Activated CD4-positive, alpha-beta memory T cell treated with anti-CD3 and anti-CD28 coated beads, Interleukin-2, amount 10 ng/mL, durations not matched to agents 7 days and 5 days (primary cell): Measurements from ENCODE around the gene TTC3. TPM values are rescaled to one million over a fixed set of nuclear protein-coding genes. Genes with fewer than 3 reads are reported as not detected.
"Not testable (repeated sequence)": the region's sequence is repeated elsewhere in the genome, so short reads cannot be mapped to it uniquely, and the experiment has no call there.

Experiments
- CTCF ChIA-PET: fragments of 350-600 bp; sonication (Branson Sonifier 250); formaldehyde crosslinking; loops from one replicate; lab custom pipeline; 2021; ENCODE audit warnings: antibody characterized with exemption, inconsistent platforms; lab: Charles Lee
- POLR2A ChIA-PET: fragments of 350-600 bp; sonication (Branson Sonifier 250); formaldehyde crosslinking; loops from one replicate; lab custom pipeline; 2021; ENCODE audit warnings: antibody characterized with exemption; lab: Charles Lee
- DNase-seq: peaks from one replicate; pipeline ENCODE4 v3.0.0-alpha.2; 2020
- H3K27ac Mint-ChIP-seq: one replicate; pipeline ENCODE4 v1.8.0; 2021; ENCODE audit warnings: mild to moderate bottlenecking, mixed read lengths
- H3K27me3 Mint-ChIP-seq: one replicate; pipeline ENCODE4 v1.8.0; 2021; ENCODE audit warnings: mixed read lengths
- H3K36me3 Mint-ChIP-seq: one replicate; pipeline ENCODE4 v1.8.0; 2021; ENCODE audit warnings: low read depth, mixed read lengths
- H3K4me1 Mint-ChIP-seq: one replicate; pipeline ENCODE4 v1.8.0; 2021; ENCODE audit warnings: mixed read lengths
- H3K4me3 Mint-ChIP-seq: one replicate; pipeline ENCODE4 v1.8.0; 2021; ENCODE audit warnings: mild to moderate bottlenecking, mixed read lengths
- H3K9me3 Mint-ChIP-seq: one replicate; pipeline ENCODE4 v1.8.0; 2021; ENCODE audit warnings: mixed read lengths
- total RNA-seq, 2 experiments: library from RNA; stranded (reverse); gene quantifications; one replicate each; pipeline ENCODE4 v1.2.3, GENCODE V29; 2021

Gene TTC3, protein sequence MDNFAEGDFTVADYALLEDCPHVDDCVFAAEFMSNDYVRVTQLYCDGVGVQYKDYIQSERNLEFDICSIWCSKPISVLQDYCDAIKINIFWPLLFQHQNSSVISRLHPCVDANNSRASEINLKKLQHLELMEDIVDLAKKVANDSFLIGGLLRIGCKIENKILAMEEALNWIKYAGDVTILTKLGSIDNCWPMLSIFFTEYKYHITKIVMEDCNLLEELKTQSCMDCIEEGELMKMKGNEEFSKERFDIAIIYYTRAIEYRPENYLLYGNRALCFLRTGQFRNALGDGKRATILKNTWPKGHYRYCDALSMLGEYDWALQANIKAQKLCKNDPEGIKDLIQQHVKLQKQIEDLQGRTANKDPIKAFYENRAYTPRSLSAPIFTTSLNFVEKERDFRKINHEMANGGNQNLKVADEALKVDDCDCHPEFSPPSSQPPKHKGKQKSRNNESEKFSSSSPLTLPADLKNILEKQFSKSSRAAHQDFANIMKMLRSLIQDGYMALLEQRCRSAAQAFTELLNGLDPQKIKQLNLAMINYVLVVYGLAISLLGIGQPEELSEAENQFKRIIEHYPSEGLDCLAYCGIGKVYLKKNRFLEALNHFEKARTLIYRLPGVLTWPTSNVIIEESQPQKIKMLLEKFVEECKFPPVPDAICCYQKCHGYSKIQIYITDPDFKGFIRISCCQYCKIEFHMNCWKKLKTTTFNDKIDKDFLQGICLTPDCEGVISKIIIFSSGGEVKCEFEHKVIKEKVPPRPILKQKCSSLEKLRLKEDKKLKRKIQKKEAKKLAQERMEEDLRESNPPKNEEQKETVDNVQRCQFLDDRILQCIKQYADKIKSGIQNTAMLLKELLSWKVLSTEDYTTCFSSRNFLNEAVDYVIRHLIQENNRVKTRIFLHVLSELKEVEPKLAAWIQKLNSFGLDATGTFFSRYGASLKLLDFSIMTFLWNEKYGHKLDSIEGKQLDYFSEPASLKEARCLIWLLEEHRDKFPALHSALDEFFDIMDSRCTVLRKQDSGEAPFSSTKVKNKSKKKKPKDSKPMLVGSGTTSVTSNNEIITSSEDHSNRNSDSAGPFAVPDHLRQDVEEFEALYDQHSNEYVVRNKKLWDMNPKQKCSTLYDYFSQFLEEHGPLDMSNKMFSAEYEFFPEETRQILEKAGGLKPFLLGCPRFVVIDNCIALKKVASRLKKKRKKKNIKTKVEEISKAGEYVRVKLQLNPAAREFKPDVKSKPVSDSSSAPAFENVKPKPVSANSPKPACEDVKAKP (N-terminal part only)
- 10 to 100 TPM; 43.9 to 44.5 TPM for total RNA-seq

DNA sequence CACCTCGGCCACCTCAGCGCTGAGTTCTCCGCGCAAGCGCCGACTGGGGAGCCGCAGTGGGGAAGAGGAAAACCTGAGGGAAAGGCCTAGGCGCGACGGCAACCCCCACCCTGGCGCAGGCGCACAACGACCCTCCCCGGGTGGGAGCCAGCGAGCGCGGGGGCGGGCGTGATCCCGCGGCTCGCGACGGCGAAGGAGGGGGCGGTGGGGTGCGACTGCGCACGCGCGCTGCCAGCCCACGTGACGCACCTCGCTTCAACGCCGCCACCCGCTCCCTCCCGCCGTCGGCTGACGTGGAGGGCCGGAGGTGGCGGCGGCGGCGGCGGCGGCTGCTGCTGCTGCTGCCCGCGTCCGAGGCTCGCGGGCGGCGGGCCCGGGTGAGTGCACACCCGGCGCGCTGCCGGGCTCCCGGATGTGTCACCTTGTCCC is at the start of gene TTC3, which contains the start of gene PIGP:
Gene TTC3, plus strand, starts transcription at position 267 of the 429 bp plus-strand sequence. CDS start 14,004 bp downstream, outside the sequence.
Gene PIGP, minus strand, starts transcription at position 84 of the 429 bp plus-strand sequence. CDS start 556 bp downstream, outside the sequence.
- Mint-ChIP-seq H3K36me3 (peaks cover 17% of the 10 kb centered on the region), H3K27ac (peak within 1 kb of the TSS; percentile 94), H3K9me3 (no peaks in the 10 kb centered on the region), H3K4me1 (peaks cover 37% of the 10 kb centered on the region), H3K27me3 (no peaks in the 10 kb centered on the region), H3K4me3 (peak within 1 kb of the TSS; percentile 95)
- POLR2A ChIA-PET = interaction anchor here (1.0 to 2.2 kb wide), 5 partner anchors 9 to 491 kb away, joined by 3 to 9 read pairs (median 5); partner anchors contain the start of gene DYRK1A
- peak; percentile 95 for DNase-seq
- CTCF ChIA-PET = no interaction called here

DNA sequence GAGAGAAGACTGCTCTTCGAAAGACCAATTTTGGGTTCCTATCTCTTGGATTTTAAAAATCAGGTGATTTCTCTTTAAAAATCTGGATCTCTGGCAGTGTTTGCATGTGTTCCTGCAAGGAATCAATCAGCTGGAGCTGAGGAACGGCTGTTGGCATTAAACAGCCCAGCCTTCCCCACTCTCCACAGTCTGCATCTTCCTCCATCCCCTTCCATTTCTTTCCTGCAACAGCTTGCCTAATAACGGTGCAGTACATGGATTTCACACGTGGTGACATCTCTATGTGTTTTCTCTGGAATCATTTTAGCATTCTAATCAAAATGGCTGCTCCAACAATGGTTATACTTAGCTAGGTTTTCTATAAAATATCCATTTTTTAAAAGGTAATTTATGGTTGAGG is 46.6 kb upstream of the TTC3 start:
- ChIA-PET CTCF (interaction anchor here (0.6 to 1.4 kb wide), 2 partner anchors 16 to 50 kb away, joined by 3 read pairs; no protein-coding TSS in a partner anchor), POLR2A (no interaction called here)
- no peak for DNase-seq
- Mint-ChIP-seq H3K36me3 (no peaks in the 10 kb centered on the region), H3K4me3 (no peak overlapping the region), H3K27me3 (peaks cover 6% of the 10 kb centered on the region), H3K27ac (no peak overlapping the region), H3K9me3 (no peaks in the 10 kb centered on the region), H3K4me1 (no peaks in the 10 kb centered on the region)

DNA sequence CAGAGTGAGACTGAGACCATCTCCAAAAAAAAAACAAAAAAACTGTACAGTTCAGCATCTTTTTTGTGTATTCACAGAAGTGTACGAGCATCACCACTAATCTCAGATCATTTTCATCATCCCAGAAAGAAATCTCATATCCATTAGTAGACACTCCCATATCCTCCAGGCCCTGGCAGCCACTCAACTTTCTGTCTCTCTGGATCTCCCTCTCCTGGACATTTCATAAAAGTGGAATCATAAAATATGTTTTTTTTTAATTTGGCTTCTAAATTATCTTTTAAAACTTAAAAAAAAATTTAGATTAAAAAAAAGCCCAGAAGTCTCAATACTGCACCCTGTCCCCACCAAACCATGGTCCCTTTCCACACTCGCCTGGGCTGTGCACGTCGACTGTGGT is 44.5 kb upstream of the TTC3 start:
- CTCF ChIA-PET = no interaction called here
- Mint-ChIP-seq H3K9me3 (no peaks in the 10 kb centered on the region), H3K36me3 (no peaks in the 10 kb centered on the region)

DNA sequence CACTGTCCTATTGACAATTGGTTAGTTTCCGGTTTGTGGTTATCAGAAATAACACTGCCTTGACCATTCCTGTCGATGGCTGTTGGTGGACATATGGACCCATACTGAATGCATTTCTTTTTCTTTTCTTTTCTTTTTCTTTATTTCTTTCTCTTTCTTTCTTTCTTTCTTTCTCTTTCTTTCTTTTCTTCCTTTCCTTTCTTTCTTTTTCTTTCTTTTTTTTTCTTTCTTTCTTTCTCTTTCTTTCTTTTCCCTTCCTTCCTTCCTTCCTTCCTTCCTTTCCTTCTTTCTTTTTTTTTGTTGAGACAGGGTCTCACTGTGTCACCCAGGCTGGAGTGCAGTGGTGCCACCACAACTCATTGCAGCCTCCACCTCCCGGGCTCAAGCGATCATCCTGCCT is 42.2 kb upstream of the TTC3 start:
- no peak for DNase-seq
- Mint-ChIP-seq H3K27ac (no peak overlapping the region), H3K36me3 (no peaks in the 10 kb centered on the region), H3K4me1 (peaks cover 2% of the 10 kb centered on the region), H3K27me3 (peaks cover 7% of the 10 kb centered on the region), H3K9me3 (no peaks in the 10 kb centered on the region), H3K4me3 (no peak overlapping the region)
- POLR2A ChIA-PET = interaction anchor here (0.7 kb wide), 1 partner anchor 219 kb away, joined by 3 read pairs; no protein-coding TSS in a partner anchor
- CTCF ChIA-PET = no interaction called here

More for the DNA sequence above, 44.5 kb upstream of the TTC3 start:
- no peak for DNase-seq
- Mint-ChIP-seq H3K27me3 (peaks cover 7% of the 10 kb centered on the region), H3K27ac (no peak overlapping the region), H3K4me1 (peaks cover 2% of the 10 kb centered on the region), H3K4me3 (no peak overlapping the region)
- POLR2A ChIA-PET = no interaction called here

DNA sequence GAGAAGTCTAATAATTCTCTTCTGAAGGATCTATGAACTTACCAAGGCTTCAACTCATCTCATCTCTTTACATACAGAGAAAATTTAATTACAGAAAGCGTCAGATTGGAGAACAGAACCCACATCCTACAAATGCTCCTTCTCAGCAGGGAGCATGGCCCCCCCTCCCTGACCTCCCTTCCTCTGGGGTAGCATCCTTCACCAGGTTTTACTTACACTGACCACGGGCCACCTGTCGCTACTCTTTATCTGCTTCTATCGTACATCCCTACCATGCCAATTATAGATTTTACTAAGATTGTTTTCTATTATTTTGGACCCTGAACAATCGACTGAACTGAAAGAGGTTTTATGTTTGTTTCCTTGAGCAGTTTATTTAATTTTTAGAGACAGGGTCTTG is 40.8 kb upstream of the TTC3 start:
- Mint-ChIP-seq H3K4me3 (no peak overlapping the region), H3K9me3 (no peaks in the 10 kb centered on the region), H3K36me3 (no peaks in the 10 kb centered on the region), H3K27me3 (peaks cover 9% of the 10 kb centered on the region), H3K4me1 (peaks cover 2% of the 10 kb centered on the region), H3K27ac (no peak overlapping the region)
- CTCF ChIA-PET = interaction anchor here (0.6 kb wide), 1 partner anchor 300 kb away, joined by 3 read pairs; no protein-coding TSS in a partner anchor
- DNase-seq = no peak
- POLR2A ChIA-PET = no interaction called here

DNA sequence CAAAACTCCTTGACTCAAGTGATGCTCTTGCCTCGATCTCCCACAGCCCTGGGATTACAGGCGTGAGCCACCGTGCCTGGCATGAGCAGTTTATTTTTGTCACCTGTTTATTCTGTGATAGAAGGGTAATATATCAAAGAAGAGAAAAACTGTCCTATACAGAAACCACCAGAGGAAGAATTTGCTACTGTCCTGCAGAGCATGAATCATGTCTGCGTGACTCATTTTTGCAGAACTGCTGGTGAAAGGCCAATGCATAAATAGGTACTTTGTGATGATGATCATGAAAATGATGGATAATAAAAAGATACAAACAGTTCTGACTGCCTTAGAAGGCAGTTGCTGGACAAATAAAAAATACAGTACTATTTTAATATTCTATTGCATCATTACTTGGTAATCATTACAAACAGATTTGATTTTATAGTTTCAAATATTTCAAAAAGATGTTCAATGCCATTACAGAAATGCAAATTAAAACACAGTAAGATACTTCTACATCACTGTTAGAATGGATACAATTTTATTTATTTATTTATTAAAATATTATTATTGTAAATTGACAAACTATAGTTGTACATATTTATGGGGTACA is 40.1 kb upstream of the TTC3 start:
- CTCF ChIA-PET = no interaction called here
- no peak for DNase-seq
- peaks cover 2% of the 10 kb centered on the region for H3K4me1 Mint-ChIP-seq

DNA sequence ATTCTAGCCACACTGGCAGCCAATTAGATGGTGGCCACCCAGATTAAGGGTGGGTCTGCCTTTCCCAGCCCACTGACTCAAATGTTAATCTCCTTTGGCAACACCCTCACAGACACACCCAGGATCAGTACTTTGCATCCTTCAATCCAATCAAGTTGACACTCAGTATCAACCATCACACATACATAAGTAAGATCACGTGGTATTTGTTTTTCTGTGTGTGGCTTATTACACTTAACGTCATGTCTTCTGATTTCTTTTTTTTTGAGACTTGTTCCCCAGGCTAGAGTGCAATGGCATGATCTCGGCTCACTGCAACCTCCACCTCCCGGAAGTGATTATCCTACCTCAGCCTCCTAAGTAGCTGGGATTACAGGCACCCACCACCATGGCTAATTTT is 38.7 kb upstream of the TTC3 start:
- H3K9me3 Mint-ChIP-seq, POLR2A ChIA-PET, H3K27ac Mint-ChIP-seq, H3K4me1 Mint-ChIP-seq, CTCF ChIA-PET, DNase-seq, H3K4me3 Mint-ChIP-seq, H3K36me3 Mint-ChIP-seq: not testable (repeated sequence)
- H3K27me3 Mint-ChIP-seq = peaks cover 11% of the 10 kb centered on the region

More for the DNA sequence above, 40.1 kb upstream of the TTC3 start:
- no peaks in the 10 kb centered on the region for H3K36me3 Mint-ChIP-seq
- no peaks in the 10 kb centered on the region for H3K9me3 Mint-ChIP-seq
- POLR2A ChIA-PET = no interaction called here
- H3K4me3 Mint-ChIP-seq = no peak overlapping the region
- no peak overlapping the region for H3K27ac Mint-ChIP-seq
- peaks cover 11% of the 10 kb centered on the region for H3K27me3 Mint-ChIP-seq

DNA sequence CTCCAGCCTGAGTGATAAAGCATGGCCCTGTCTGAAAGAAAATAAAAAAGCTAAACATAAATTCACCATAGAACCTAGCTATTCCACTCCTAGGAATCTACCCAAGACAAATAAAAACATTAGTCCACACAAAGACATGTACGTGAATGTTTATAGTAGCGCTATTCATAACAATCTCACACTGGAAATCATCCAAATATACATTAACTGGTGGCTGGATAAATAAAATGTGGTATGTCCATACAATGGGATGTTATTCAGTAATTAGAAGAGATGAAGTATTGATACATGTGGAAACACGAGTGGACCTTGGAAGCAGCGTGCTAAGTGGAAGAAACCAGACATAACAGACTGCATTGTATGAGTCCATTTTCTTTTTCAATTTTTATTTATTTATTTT is 36.9 kb upstream of the TTC3 start:
- Mint-ChIP-seq H3K36me3 (no peaks in the 10 kb centered on the region), H3K4me3 (no peak overlapping the region), H3K4me1 (peaks cover 2% of the 10 kb centered on the region), H3K9me3 (no peaks in the 10 kb centered on the region), H3K27me3 (peaks cover 11% of the 10 kb centered on the region), H3K27ac (no peak overlapping the region)
- ChIA-PET POLR2A (no interaction called here), CTCF (no interaction called here)
- no peak for DNase-seq

DNA sequence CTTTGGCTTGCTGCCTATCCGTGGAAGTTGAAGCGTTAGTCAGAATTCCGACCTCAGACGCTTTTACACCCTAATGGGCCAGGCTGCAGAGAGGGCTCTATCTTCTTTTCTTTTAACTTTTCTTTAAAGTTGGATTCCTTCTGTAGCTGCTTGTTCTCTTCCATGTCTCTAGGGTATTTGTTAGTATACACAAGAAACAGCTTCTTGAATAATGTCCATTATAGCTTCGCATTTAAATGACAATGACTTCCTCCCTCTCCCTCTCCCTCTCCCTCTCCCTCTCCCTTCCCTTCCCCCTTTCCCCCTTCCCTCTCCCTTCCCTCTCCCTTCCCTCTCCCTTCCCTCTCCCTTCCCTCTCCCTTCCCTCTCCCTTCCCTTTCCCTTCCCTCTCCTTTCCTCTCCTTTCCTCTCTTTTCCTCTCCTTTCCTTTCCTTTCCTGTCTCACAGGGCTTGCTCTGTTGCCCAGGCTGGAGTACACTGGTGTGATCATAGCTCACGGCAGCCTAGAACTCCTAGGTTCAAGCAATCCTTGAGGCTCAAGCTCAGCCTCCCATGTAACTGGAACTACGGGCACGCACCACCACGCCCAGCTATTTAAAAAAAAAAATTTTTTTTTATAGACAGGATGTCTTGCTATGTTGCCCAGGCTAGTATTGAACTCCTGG is 33.5 kb upstream of the TTC3 start:
- H3K4me1 Mint-ChIP-seq = no peaks in the 10 kb centered on the region
- H3K9me3 Mint-ChIP-seq = no peaks in the 10 kb centered on the region
- H3K36me3 Mint-ChIP-seq = no peaks in the 10 kb centered on the region
- ChIA-PET CTCF (interaction anchor here (1.3 kb wide), 1 partner anchor 9 kb away, joined by 3 read pairs; no protein-coding TSS in a partner anchor), POLR2A (no interaction called here)
- no peak for DNase-seq
- H3K27me3 Mint-ChIP-seq = peaks cover 6% of the 10 kb centered on the region
- H3K27ac Mint-ChIP-seq = no peak overlapping the region
- H3K4me3 Mint-ChIP-seq = no peak overlapping the region

DNA sequence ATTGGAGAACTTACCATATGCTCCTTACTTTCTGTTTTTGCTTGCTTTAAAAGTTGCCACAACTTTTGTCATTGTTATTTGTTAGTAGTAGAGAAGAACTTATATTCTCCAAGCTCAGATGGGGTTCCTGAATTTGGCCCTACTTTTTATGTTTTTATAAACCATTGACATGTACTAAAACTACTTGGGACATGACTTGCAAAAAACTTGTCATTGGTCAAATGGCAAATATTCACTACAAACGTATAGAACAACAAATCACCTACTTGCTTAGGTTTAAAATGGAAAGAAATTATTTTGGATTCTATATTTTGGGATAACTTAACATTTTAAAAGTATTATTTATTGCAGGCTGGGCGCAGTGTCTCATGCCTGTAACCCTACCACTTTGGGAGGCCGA is 32.8 kb upstream of the TTC3 start:
- POLR2A ChIA-PET = no interaction called here
- no peaks in the 10 kb centered on the region for H3K36me3 Mint-ChIP-seq
- no peak for DNase-seq
- H3K9me3 Mint-ChIP-seq = no peaks in the 10 kb centered on the region
- CTCF ChIA-PET = interaction anchor here (1.3 kb wide), 1 partner anchor 9 kb away, joined by 3 read pairs; no protein-coding TSS in a partner anchor
- peaks cover 6% of the 10 kb centered on the region for H3K27me3 Mint-ChIP-seq
- H3K4me3 Mint-ChIP-seq = no peak overlapping the region
- no peak overlapping the region for H3K27ac Mint-ChIP-seq
- H3K4me1 Mint-ChIP-seq = peaks cover 7% of the 10 kb centered on the region

DNA sequence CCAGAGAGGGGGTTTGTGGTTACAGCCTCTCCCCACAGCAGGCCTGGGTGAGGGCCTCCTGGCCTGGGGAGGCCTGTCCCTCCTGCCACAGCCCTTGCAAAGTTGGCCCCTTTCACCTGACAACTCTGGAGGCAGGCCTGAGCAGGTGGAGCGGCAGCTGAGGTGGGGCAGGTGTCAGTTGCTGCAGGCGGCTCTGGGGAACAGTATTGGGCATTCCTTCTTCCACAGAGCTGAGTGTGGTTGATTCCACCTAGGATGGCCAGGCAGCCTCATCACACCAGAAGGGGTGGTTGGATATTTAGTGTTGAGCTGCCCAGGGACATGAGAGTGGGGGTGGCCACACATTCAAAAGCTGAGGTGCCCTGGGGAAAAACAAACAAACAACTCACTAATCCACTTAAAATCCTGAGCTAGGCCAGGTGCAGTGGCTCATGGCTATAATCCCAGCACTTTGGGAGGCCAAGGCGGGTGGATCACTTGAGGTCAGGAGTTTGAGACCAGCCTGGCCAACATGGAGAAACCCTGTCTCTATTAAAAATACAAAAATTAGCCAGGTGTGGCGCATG is 31.3 kb upstream of the TTC3 start:
- CTCF ChIA-PET = no interaction called here

More for the DNA sequence above, 31.3 kb upstream of the TTC3 start:
- Mint-ChIP-seq H3K4me3 (no peak overlapping the region), H3K4me1 (peaks cover 13% of the 10 kb centered on the region), H3K27me3 (peaks cover 4% of the 10 kb centered on the region), H3K9me3 (no peaks in the 10 kb centered on the region), H3K27ac (no peak overlapping the region), H3K36me3 (no peaks in the 10 kb centered on the region)
- POLR2A ChIA-PET = no interaction called here
- DNase-seq = no peak
